ENCODE measurements around the gene TP53.

DNA sequence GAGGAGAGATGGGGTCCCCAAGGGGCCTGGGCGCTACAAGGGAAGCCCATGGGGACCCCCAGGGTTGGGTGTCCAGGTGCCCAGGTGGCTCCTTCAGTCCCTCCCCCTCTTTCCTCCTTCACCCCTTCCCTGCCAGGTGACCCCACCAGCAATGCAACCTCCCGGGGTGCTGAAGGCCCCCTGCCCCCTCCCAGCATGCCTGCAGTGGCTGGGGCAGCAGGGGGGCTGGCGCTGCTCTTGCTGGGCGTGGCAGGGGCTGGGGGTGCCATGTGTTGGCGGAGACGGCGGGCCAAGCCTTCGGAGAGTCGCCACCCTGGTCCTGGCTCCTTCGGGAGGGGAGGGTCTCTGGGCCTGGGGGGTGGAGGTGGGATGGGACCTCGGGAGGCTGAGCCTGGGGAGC is 21.7 kb upstream of the TP53 start:
- TF ChIP-seq, protein P1, sequence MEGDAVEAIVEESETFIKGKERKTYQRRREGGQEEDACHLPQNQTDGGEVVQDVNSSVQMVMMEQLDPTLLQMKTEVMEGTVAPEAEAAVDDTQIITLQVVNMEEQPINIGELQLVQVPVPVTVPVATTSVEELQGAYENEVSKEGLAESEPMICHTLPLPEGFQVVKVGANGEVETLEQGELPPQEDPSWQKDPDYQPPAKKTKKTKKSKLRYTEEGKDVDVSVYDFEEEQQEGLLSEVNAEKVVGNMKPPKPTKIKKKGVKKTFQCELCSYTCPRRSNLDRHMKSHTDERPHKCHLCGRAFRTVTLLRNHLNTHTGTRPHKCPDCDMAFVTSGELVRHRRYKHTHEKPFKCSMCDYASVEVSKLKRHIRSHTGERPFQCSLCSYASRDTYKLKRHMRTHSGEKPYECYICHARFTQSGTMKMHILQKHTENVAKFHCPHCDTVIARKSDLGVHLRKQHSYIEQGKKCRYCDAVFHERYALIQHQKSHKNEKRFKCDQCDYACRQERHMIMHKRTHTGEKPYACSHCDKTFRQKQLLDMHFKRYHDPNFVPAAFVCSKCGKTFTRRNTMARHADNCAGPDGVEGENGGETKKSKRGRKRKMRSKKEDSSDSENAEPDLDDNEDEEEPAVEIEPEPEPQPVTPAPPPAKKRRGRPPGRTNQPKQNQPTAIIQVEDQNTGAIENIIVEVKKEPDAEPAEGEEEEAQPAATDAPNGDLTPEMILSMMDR (IDR thresholded peaks at IDR 0.05), result no peak
- TF ChIP-seq POLR2A (IDR thresholded peaks at IDR 0.05), result no peak

All from Peyer's patch (tissue), 4 donors.